HG02571 (cell line): ENCODE measurements around the gene RAP1GDS1.
A peak's percentile ranks its signal among the peaks of the same experiment; 100 is the strongest.
"Not testable (repeated sequence)": the region's sequence is repeated elsewhere in the genome, so short reads cannot be mapped to it uniquely, and the experiment has no call there.

Experiments
- ATAC-seq: cut with Tn5 transposase; IDR thresholded peaks from one replicate; pipeline ENCODE4 v1.9.1; 2021; ENCODE audit warnings: mild to moderate bottlenecking, moderate library complexity; ENCODE audit not compliant: unreplicated experiment

The RAP1GDS1 gene

DNA sequence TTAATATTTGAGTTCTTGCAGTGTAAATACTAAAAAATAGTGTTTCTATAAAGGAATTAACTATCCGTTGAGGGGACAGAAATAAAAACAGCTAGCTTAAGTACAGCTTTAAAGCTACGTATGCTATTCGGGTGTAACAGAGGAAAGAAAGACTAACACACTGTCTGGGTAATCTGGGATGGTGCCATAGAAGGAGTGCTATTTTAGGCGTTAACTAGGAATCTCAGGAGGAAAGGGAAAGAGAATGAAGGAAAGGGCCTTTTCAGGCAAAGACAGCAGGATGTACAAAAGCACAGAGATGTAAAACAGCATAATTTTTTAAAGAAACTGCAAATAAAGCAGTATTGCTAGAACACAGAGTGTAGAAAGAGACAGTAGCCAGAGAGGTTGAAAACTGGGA, 161.8 kb downstream of the RAP1GDS1 start:
- ATAC-seq, result no peak

DNA sequence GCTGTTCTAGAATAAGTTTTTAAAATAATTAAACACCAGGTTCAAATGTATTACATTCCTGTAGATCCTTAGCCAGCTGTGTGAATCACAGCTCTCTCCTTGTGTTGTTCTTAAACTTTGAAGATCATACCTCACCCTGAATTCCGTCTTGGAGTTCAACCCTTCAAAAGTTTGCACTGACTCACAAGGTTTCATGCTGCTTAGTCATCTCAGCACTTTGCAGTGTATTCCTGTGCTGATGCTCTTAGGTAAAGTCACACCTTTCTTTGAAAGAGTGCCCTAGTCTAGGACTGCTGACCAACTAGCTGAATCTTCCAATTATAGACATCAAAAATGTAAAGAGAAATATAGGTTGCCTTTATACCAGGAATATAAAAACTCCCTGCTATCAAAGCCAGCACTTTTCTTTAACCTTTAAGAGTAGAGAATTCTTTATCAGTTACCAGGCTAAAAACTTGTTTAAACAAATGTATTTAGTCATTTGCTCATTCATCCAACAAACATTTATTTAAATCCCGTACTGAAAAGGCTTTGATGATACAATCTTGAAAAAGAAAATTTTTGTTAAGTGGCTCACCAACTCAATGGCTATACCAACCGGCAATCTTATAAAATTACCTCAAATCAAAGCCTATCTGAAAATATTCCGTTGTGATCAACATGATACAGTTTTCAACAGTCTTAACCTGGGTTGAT, 169.7 kb downstream of the RAP1GDS1 start:
- ATAC-seq, result no peak

DNA sequence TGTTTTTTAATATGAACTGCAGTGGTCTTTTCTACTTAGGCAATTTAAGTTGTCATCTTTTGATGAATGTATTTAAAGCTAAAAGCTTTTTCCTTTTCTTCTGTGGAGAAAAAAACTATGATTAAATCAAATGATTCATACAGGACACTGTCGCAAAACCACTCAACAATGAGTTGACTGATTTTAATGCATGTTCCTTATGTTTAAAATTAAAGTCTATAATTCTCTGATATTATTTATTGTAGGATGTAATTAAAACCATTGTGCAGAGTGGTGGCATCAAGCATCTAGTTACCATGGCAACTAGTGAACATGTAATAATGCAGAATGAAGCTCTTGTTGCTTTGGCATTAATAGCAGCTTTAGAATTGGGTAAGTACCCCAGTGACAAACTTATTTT, 172.5 kb downstream of the RAP1GDS1 start:
- no peak for ATAC-seq

DNA sequence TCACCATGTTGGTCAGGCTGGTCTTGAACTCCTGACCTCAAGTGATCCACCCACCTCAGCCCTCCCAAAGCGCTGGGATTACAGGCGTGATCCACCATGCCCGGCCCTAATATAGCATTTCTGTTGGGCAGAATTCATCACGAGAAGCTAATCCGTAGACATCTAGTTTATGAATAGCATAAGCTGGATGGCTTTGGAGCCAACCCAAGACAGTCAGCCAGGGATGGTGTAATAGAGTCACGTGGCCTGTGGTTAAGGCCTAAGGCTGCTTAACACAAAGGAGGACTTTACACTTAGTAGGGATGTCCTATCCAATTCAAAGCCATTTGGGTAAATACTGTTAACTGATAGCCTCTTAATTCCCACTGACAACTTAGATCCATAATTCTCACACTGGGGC, 173.6 kb downstream of the RAP1GDS1 start:
- ATAC-seq, result no peak

DNA sequence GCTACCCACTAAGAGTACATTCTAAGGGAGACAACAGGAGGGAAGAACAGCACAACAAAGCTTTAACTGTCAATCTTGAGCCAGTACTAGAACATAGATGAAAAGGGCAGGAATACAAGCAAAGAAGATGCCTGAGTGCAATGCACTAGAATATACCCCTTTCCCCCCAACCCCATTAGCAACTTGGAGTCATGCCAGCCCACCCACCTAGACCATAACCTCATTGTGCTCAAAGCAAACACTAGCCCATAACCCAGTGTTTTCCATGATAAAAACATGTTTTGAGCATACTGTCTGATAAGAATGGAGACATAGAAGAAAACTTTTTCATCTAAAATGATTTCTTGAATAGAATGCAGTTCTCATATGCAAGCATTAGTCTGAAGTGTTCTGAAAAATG, 183.2 kb downstream of the RAP1GDS1 start:
- ATAC-seq, result no peak

DNA sequence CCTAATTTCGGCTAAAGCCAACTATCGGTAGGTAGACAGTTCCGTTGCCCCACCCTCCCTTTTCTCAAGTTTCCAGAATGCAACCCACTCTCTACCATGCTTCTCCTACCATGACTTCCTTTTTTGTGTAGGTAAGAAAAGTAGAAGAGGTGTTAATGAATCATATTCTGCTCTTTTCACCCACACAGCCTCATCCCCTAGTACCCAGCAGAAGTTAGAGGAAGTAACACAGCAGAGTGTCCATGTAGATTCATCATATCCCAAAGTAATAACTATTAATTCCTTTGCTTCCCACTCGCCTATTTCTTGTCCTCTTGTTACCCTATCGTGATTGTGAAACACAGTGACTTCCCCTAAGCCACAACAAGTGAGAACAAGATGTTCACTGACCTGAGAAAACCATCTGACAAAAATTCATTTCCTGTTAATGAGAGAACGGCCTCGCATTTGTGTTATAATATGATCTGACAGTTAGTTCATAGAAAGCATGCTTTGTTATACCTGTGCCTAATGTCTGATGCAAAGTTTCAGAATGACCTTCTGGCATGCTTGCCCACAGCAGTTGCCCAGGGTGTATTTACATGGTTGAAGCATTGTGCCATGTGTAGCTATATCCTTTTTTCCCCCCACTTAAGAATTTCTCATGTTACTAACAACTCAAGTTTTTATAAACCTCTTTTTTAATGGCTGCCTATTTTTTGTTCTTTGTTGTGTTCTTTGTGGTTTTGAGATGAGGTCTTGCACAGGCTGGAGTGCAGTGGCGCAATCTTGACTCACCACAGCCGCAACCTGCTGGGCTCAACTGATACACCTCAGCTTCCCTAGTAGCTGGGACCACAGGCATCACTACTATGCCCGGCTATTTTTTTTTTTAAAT, 185.6 kb downstream of the RAP1GDS1 start:
- peak; percentile 69 for ATAC-seq

DNA sequence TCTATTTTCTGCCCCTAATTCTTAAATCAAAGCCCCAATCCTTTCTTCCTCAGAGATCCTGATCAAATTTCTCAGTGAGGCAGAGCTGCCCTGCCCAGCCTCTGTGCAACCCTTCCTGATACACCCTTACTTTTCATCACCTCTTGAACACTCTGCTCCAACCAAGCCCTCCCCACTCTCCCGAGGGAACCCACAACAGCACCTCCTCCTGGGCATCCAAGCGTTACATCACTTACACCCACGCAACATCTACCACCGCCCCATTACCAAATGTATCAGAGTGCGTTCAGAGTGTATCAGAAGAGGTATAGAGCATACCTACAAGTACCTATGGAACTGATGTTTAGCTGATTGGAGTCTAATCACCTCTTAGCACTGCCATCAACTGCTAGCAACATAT, 186.5 kb downstream of the RAP1GDS1 start:
- no peak for ATAC-seq

DNA sequence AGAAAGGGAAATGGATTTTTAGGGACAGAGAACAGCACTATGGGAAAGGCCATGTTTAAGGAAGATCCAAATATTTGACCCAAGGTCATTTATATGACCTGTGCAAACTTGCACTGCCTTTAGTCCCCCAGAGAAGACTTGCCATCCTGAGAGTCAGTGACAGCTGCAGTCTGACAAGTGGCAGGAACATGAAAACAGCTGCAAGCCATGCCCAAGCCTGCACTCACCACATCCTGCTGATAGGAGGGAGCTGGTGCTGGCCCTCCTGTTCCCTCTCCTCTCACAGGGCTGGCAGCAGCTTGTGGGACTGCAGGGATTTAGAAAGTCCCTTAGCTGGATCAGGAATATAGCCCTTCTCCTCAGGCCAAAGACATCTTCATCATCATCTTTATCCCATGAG, 187.7 kb downstream of the RAP1GDS1 start:
- ATAC-seq, result no peak

DNA sequence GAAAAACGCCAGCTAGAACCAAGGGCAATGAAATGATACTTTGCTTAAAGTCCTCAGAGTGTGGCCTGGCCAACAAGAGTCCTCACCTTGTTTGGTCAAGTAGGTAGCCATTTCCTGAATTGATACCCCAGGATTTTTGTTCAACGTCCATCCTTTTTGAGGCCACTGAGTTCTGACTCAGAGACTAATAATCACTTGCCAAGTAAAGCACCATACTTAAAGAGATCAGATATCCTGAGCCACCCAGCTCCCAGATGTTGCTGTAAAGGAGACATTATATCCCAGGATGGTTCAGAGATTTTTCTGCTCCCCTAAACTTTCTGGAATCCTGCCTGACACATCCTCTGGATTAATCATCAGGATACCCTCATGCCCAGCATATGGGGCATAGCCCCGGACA, 190.9 kb downstream of the RAP1GDS1 start:
- ATAC-seq, result no peak

DNA sequence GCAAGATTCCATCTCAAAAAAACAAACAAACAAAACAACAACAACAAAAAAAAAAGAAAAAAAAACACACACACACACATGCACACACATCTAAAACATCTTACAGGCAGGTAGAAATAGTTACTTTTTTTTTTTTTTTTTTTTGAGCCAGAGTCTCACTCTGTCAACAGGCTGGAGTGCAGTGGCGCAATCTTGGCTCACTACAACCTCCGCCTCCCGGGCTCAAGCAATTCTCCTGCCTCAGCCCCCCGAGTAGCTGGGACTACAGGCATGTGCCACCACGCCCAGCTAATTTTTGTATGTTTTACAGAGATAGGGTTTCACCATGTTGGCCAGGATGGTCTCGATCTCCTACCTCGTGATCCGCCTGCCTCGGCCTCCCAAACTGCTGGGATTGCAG, 196.2 kb downstream of the RAP1GDS1 start:
- ATAC-seq, result not testable (repeated sequence)

DNA sequence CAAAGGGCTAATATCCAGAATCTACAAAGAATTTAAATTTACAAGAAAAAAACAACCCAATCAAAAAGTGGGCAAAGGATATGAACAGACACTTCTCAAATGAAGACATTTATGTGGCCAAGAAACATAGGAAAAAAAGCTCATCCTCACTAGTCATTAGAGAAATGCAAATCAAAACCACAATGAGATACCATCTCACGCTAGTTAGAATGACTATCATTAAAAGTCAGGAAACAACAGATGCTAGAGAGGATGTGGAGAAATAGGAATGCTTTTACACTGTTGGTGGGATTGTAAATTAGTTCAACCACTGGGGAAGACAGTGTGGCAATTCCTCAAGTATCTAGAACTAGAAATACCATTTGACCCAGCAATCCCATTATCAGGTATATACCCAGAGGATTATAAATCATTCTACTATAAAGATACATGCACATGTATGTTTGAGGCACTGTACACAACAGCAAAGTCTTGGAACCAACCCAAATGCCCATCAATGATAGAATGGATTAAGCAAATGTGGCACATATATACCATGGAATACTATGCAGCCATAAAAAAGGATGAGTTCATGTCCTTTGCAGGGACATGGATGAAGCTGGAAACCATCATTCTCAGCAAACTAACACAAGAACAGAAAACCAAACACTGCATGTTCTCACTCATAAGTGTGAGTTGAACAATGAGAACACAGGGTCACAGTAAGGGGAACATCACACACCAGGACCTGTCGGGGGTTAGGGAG, 200.1 kb downstream of the RAP1GDS1 start:
- ATAC-seq, result not testable (repeated sequence)

DNA sequence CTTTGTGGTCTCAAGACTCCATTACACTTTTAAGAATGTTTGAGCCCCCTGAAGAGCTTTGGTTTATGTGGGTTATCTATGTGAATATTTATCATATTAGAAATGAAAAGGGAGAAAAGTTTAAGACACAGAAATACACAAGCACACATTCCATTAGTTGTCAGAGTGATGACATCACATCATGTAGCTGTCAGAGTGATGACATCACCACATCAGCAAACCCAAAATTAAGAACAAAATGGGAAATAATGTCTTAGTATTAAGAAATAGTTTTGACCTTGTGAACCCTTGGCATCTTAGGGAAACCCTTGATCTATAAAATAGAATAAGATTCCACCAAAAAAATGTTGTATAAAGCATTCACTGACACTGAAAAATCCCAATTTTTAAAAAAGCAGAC, 201.3 kb downstream of the RAP1GDS1 start:
- ATAC-seq, result no peak

DNA sequence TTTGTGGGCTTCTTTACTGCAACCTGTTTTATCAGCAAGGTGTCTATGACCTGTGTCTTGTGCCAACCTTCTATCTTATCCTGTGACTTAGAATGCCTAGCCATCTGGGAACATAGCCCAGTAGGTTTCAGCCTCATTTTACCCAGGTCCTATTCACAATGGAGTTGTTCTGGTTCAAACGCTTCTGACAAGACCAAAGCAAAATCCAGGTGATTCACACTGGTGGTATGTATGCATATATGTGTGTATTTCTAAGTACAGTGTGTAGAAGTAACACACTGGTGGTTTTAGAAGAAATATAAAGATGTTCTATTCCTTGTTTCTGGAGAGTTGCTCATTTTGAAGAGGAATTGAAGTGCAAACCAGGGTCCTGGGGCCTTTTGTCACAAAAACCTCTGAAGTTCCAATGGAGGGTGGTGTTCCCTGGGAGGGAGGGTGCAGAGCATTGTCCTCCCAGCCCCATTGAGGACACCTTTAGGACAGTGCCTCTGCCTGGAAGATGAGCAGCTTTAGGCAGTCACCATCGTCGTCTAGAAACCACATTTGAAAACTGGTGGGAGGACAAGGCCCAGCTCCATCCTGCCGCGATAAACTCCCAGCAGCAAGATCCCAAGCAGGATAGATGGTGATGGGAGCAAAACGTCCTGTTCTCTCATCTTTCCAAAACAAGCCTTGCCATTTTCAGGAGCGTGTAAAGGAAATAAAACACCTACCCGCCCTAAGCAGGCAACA, 205.8 kb downstream of the RAP1GDS1 start:
- ATAC-seq, result no peak

DNA sequence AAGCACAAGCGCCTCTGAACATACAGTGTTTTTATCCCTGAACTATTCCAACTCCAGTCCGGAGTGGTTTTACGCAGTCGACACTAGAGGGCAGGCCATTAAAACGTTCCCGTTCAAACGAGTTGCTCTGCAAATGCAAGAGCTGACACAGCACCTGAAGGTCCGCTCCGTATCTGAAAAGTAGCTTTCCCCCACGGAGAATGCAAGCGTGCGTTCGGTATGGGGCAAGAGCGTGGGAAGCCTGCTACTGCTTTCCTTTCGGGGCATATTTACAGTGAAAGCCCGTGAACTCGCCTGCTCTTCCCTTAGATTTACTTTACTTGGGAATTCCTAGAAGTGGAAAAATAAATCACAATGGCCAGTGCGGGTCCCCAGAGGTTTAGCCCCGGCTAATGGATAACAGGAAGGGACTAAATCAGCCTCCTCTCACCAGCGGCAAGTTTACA, 206.5 kb downstream of the RAP1GDS1 start:
- ATAC-seq, result peak; percentile 95

DNA sequence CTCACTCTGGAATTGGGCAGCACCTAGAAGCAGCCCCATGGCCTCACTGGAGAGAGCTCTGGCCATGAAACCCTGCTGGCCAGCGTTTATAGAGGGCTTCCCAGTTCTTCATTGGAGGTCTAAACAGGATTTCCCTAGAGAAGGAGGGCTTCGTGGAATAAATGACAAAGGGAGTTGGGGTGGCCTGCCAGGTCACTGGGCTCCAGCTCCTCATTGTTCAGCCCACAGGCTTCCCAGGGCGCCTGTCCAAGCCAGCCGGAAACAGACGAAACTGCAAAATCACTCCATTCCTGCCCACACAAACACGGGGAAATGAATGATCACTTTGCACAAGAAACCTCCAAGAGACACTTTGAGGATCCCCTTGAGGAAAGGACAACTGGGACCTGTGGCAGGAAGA, 207.5 kb downstream of the RAP1GDS1 start:
- ATAC-seq, result no peak

DNA sequence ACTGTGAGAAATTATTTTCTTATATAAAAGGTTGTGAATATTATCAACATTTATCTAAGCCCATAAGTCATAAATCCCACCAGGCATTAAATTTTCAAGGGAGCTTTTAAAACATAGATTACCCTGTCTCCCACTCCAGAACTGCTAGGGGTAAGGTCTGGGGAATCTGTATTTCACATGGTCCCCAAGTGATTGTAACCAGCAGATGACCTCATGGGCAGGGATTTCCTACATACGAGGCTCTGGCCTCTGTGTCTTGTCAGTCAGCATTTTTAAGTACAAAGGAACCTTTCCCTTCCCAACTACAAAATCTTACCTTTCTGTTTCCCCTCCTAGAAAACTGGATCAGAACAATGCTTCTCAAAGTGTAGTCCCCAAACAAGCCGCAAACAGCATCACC, 208.6 kb downstream of the RAP1GDS1 start:
- no peak for ATAC-seq

DNA sequence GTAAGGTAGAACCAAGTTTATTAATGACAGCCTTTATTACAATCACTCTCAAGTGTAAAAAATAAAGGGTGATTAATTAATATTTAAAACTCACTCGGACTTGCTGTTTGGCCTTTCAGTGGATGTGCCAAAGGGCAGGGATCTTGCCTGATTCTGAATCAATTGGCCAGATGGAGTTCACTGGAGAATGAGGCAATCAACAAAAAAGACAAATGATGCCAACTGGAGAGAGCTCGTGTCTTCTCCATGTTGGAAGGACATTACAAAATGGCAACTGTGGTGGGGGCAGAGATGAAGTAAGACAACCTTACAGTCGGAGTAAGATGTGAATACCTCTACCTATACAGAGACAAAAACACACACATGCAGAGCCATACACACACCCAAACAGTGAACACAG, 209.2 kb downstream of the RAP1GDS1 start:
- ATAC-seq, result no peak

DNA sequence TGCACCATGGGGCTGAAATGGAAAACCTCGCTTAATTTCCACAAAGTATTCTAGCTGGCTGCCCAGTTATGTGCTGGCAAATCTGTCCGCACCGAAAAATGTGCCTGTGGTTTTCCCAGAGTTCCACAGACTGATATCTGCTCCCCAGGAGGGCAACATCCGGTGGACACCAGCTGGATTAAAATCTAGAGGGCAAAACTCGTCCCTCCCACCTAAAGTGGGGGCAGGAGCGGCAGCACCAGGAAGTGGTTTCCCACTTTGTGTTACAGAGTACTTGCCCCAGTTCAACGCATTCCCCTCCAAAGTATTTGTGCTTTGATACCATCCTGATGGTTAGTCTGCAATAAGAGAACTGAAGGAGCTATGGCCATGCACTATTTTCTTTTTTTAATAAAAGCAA, 209.6 kb downstream of the RAP1GDS1 start:
- ATAC-seq, result no peak

DNA sequence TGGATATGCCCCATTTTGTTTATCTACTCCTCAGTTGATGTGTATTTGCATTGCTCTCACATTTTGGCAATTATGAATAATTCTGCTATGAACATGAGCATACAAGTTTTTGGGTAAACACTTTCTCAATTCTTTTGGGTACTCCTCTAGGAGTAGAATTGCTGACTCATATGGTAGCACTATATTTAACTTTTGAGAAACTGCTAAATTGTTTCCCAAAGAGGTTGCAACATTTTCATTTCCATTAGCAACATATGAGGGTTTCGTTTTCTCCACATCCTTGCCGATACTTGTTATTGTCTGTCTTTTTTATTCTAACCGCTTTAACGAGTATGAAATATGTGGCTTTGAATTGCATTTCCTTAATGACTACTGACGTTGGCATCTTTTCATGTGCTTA, 211.9 kb downstream of the RAP1GDS1 start:
- no peak for ATAC-seq

DNA sequence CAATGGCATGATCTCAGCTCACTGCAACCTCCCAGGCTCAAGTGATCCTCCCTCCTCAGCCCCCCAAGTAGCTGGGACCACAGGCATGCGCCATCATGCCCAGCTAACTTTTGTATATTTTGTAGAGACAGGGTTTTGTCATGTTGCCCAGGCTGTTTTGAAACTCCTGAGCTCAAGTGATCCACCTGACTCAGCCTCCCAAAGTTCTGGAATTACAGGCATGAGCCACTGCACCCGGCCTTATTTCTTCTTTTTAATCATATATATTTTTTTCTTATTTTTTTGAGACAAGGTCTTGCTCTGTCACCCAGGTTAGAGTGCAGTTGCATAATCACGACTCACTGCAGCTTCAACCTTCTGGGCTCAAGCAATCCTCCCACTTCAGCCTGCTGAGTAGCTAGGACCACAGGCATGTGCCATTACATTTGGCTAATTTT, 213.2 kb downstream of the RAP1GDS1 start:
- ATAC-seq, result no peak

DNA sequence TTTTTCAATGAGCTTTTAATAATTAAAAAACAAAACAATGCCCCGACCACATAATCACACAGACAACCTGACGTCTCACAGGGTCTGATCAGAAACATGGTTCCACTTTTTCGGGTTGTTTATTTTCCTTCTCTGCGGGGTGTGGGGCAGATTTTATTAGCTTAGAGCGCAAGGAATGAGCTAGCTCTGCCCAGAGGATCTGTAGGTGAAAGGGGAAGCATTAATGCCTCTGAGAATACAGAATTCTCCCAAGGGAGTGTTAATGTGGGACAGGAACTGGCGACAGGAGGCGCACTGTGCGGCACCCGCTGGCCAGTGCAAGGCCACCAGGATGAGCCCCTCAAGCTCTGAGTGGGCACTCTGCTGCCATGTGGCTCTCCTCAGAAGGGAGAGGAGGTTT, 215.7 kb downstream of the RAP1GDS1 start:
- ATAC-seq, result no peak
